ENCODE results near the gene PRDM7. TPM values are rescaled to one million over a fixed set of nuclear protein-coding genes. Genes with fewer than 3 reads are reported as not detected.
A peak's percentile ranks its signal among the peaks of the same experiment; 100 is the strongest.
"Not testable (repeated sequence)": the region's sequence is repeated elsewhere in the genome, so short reads cannot be mapped to it uniquely, and the experiment has no call there.

Gene PRDM7
- not detected for total RNA-seq

DNA sequence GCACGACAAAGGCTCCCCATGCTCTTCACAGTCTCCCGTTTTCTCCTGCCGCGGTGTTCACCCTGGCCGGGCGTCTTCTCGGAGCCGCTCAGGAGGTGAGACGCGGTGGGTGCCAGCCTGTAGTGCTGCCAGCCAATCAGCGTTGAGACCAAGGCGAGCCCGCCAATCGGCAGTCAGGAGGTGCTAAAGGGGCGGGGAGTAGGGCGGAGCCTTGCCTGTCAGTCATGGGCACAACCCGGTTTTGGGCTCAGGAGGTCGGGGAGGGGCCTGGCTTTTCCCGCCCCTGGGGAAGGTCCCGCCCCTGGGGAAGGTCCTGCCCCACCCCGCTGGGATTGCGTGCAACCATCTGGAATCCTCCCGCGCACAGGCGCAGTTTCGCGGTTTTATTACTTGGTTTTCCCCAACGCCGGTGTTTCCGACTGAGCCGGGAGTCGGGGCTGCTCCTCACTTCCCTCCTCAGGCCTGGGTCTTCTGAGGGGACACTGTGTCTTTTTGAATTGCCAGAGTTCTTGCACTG is at the start of gene PRDM7:
PRDM7 (minus strand) TSS at position 92 of the 517 bp plus-strand sequence. CDS start 1,421 bp downstream, outside the sequence.
- peak; percentile 72 for DNase-seq
- Histone ChIP-seq H3K27me3 (peaks cover 0 to 20% (median 0%) of the 10 kb centered on the region in 4 donors), H3K36me3 (no peaks in the 10 kb centered on the region), H3K9me3 (no peaks in the 10 kb centered on the region), H3K4me1 (peaks cover 3 to 29% (median 7%) of the 10 kb centered on the region in 3 donors), H3K27ac (peak within 1 kb of the TSS; percentile 11 to 72 (median 56)), H3K4me3 (peak within 1 kb of the TSS; percentile 22 to 50 (median 38))
- TF ChIP-seq POLR2A (IDR thresholded peaks at IDR 0.05) = no peak
- TF ChIP-seq, protein P1, sequence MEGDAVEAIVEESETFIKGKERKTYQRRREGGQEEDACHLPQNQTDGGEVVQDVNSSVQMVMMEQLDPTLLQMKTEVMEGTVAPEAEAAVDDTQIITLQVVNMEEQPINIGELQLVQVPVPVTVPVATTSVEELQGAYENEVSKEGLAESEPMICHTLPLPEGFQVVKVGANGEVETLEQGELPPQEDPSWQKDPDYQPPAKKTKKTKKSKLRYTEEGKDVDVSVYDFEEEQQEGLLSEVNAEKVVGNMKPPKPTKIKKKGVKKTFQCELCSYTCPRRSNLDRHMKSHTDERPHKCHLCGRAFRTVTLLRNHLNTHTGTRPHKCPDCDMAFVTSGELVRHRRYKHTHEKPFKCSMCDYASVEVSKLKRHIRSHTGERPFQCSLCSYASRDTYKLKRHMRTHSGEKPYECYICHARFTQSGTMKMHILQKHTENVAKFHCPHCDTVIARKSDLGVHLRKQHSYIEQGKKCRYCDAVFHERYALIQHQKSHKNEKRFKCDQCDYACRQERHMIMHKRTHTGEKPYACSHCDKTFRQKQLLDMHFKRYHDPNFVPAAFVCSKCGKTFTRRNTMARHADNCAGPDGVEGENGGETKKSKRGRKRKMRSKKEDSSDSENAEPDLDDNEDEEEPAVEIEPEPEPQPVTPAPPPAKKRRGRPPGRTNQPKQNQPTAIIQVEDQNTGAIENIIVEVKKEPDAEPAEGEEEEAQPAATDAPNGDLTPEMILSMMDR (IDR thresholded peaks at IDR 0.05) = no peak
- intact Hi-C loops (cut with DNase I) = no loop called here
- 0 to 53% methylated on average over 2 to 12 of the region's 32 CpGs for WGBS, 2 donors

DNA sequence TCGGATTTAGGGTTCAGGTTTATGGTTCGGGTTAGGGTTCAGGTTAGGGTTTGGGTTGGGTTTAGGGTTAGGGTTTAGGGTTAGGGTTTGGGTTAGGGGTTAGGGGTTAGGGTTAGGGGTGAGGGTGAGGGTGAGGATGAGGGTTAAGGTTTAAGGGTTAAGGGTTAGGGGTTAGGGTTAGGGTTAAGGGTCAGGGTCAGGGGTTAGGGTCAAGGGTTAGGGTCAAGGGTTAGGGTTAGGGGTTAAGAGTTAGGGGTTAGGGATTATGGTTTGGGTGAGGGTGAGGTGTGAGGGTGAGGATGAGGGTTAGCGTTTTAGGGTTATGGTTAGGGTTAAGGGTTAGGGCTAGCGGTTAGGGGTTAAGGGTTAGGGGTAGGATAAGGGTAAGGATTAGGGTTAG is 44.7 kb upstream of the PRDM7 start:
- WGBS, 2 donors = 79 to 80% methylated on average over 2 of the region's 4 CpGs
- H3K4me1 ChIP-seq; H3K9me3 ChIP-seq; H3K36me3 ChIP-seq; H3K4me3 ChIP-seq; H3K27ac ChIP-seq; DNase-seq; H3K27me3 ChIP-seq; intact Hi-C loops (cut with DNase I): not testable (repeated sequence)

DNA sequence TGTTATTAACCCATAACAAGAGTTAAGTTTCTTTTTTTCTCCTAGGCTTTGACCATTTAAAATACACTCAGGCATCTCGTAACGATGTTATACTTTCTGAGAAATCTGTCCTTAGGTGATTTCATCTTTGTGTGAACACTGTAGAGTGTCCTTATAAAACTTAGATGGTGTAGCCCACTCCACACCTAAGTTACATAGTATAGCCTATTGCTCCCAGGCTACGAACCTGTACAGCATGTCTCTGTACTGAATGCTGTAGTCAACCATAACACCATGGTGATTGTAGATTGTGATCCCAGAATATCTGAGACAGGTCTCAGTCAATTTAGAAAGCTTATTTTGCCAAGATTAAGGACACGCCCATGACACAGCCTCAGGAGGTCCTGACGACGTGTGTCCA is 30.5 kb upstream of the PRDM7 start:
- DNase-seq; intact Hi-C loops (cut with DNase I): not testable (repeated sequence)
- 10% methylated on average over 2 of the region's 6 CpGs; no CpG with 5 or more reads in 1 of the 2 donors for WGBS, 2 donors

DNA sequence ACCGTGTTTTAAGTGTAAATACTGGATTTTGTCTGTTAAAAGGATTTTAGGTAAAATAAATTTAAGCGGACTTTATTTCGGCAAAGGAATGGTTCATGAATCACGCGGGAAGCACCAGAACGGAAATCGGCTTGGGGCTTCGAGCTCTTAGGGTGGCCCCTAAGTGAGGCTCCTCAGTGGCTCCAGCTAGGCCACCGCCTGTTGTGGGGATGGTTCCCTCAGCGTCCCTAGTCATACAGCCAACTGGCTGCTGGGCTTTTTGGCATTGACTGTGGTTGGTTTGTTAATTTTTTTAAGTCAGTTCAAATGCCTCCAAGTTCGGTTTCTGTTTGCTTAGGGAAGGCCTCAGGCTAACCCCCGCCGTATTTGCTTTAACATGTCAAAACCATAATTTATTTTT is 29.9 kb upstream of the PRDM7 start:
- intact Hi-C loops (cut with DNase I); H3K27me3 ChIP-seq; H3K4me3 ChIP-seq; H3K36me3 ChIP-seq; DNase-seq; H3K9me3 ChIP-seq: not testable (repeated sequence)
- 37 to 68% methylated on average over 8 of the region's 13 CpGs for WGBS, 2 donors
- H3K27ac ChIP-seq = peak overlapping the region in 1 of 4 donors; percentile 62
- peaks cover 0 to 32% (median 3%) of the 10 kb centered on the region in 3 donors for H3K4me1 ChIP-seq

More for the DNA sequence above, 30.5 kb upstream of the PRDM7 start:
- H3K36me3 ChIP-seq, H3K4me3 ChIP-seq, H3K9me3 ChIP-seq, H3K27me3 ChIP-seq, H3K27ac ChIP-seq: not testable (repeated sequence)
- H3K4me1 ChIP-seq = peaks cover 0 to 26% (median 3%) of the 10 kb centered on the region in 3 donors

DNA sequence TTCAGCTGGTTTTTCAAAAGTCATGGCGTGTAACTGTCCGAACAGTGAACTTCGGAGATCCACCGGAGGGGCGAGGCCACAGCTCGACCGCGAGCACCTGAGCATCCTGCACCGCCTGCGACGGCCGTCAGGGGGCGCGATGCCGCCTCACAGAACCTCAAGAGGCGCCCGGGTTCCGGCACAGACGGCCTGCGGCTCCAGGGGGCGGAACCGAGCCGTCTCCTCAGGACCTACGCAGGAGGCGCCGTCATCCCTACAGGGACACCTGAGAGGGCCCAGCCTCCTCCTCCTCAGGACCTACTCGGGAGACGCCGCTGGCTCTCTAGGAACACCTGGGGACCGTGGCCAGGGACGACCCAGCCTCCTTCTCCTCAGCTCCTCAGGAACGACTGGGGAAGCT is 29.1 kb upstream of the PRDM7 start:
- peaks cover 0 to 33% (median 3%) of the 10 kb centered on the region in 3 donors for H3K4me1 ChIP-seq
- intact Hi-C loops (cut with DNase I); DNase-seq; H3K9me3 ChIP-seq; H3K27me3 ChIP-seq; H3K36me3 ChIP-seq: not testable (repeated sequence)
- H3K27ac ChIP-seq = peak overlapping the region in 1 of 4 donors; percentile 62
- TF ChIP-seq, protein P1 (IDR thresholded peaks at IDR 0.05) = peak in 1 of 6 experiments; percentile 11
- peak overlapping the region in 1 of 4 donors; percentile 9 for H3K4me3 ChIP-seq
- no CpG with 5 or more reads among the region's 32 CpGs for WGBS, 2 donors

DNA sequence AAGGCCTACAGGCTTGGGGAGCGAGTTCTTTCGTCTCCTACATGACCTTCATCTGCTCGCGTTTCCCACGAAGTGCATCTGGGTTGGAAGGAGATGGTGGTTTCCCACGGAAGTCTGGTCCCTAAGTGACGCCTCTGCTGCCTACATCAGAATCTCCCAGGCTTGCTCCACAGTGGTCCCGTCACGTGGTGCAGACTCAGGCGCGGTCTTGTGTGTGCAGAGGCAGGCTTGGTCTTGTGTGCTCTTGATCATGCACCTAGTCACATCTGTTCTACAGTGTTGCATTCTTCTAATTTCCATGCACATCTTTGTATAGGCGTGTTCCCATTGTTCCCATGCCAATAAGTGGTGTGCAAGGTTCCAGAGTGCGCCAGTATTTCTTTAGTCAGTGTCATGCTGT is 27.6 kb upstream of the PRDM7 start:
- H3K27me3 ChIP-seq; DNase-seq; H3K36me3 ChIP-seq; H3K9me3 ChIP-seq; H3K4me3 ChIP-seq; intact Hi-C loops (cut with DNase I): not testable (repeated sequence)
- Histone ChIP-seq H3K4me1 (peaks cover 0 to 35% (median 3%) of the 10 kb centered on the region in 3 donors), H3K27ac (peak overlapping the region in 2 of 4 donors; percentile 44 to 54)
- 32 to 64% methylated on average over 8 to 11 of the region's 13 CpGs for WGBS, 2 donors

DNA sequence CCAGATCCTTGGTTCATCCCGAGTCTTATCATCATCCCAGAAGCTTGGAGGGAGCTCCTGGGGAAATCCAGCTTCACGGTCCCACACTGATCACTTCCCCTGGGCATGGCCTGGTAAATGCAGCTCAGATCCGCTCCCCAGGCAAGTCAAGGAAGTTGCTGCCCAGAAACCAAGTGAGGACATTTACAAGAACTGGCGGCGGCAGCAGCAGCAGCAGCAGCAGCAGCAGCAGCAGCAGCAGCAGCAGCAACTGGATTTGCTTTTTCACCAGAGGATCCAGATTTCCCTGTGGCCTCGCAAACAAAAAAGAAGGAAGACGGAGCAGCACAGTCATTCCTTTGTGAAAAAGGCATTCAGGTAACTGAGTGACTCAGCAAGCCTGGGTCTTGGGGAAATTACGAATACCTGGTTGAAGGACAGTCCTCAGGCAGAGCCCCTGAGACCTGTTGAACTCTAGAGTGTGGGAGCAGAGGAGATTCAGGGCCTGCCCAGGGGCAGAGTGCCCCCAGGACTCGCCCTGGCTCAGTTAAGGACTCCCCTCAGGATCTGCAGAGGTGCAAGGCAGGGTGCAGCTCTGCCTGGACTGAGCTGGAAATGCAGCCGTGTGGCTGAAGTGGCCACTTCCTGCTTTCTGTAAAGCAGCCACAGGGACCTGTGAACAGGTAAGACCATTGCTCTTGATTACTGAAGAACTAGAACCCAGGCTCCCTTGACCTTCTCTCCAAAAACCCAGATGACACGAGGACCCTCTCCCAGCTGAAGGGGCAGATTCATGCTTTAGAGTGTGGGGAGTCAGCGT is 25.2 kb upstream of the PRDM7 start:
- H3K9me3 ChIP-seq; H3K36me3 ChIP-seq; DNase-seq; intact Hi-C loops (cut with DNase I); H3K27me3 ChIP-seq: not testable (repeated sequence)
- Histone ChIP-seq H3K27ac (peak overlapping the region in 3 of 4 donors; percentile 55 to 76 (median 72)), H3K4me3 (peak overlapping the region; percentile 6 to 41 (median 14)), H3K4me1 (peaks cover 0 to 41% (median 3%) of the 10 kb centered on the region in 3 donors)
- no CpG with 5 or more reads among the region's 12 CpGs for WGBS, 2 donors

DNA sequence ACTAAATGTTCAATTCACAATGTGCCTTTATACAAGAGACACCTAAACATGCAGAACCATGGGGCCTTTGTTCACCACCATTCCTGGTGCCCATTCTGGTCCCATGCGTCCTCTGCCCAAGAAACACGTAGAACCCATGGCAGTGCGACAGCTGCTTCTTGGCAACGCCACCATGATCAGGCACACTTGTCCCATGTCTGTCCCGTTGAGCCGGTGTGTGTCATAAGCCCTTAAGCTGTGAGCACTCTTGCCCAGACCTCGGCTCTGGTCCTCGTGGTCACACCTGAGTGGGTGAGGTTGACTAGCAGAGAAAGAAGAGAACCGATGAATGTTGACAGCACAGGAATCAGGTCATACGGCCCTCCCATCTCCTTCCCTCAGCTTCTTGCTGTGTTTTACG is 24.2 kb upstream of the PRDM7 start:
- H3K4me1 ChIP-seq = peaks cover 0 to 41% (median 3%) of the 10 kb centered on the region in 3 donors
- H3K4me3 ChIP-seq; intact Hi-C loops (cut with DNase I); H3K9me3 ChIP-seq; H3K27me3 ChIP-seq; DNase-seq; H3K36me3 ChIP-seq: not testable (repeated sequence)
- peak overlapping the region in 1 of 4 donors; percentile 9 for H3K27ac ChIP-seq
- WGBS, 2 donors = 76 to 78% methylated on average over 5 to 11 of the region's 11 CpGs

DNA sequence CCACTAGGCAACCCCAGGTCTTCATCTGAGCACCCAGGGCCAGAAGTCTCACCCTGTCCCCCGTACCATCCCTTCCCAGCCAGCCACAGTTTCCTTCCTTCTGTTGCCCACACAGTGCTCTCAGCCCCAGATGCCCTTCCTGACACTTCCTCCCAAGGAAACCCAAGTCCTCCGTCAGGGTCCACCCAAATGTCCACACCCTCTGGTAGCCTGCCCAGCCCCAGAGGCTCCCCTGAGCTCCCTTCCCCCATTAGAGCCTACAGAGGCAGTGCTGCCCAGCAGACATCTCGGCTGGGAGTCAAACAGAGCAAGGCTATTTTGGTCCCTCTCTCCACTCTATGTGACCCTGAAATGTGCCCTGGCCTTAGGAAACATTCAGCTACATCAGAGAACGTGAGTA is 23.7 kb upstream of the PRDM7 start:
- H3K27me3 ChIP-seq; H3K36me3 ChIP-seq; H3K27ac ChIP-seq; DNase-seq; intact Hi-C loops (cut with DNase I); H3K9me3 ChIP-seq; H3K4me3 ChIP-seq: not testable (repeated sequence)
- WGBS, 2 donors = no CpG with 5 or more reads among the region's 4 CpGs
- H3K4me1 ChIP-seq = peaks cover 0 to 39% (median 3%) of the 10 kb centered on the region in 3 donors

DNA sequence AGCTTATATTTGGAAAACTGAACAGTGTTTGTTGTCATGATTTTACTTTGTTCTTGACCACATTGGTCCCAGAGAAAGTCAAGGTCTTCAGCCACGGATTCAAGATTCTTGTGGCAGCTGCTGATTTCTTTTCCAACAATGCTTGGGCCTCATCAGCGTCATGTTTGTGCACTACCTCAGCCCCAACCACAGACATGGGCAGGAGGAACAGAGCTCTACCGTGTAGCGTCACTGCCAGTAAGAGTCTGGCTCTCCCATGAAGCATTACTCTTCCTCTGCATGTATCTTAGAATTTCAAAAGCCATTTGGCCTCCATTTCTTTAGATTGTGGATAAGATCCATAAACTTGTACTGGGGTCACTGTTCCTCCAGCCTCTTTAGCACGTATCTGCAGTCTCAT is 23.1 kb upstream of the PRDM7 start:
- peaks cover 0 to 34% (median 3%) of the 10 kb centered on the region in 3 donors for H3K4me1 ChIP-seq
- H3K9me3 ChIP-seq; H3K27ac ChIP-seq; DNase-seq; H3K27me3 ChIP-seq; H3K36me3 ChIP-seq; intact Hi-C loops (cut with DNase I); H3K4me3 ChIP-seq: not testable (repeated sequence)
- WGBS, 2 donors = 66 to 75% methylated on average over 2 to 4 of the region's 5 CpGs

DNA sequence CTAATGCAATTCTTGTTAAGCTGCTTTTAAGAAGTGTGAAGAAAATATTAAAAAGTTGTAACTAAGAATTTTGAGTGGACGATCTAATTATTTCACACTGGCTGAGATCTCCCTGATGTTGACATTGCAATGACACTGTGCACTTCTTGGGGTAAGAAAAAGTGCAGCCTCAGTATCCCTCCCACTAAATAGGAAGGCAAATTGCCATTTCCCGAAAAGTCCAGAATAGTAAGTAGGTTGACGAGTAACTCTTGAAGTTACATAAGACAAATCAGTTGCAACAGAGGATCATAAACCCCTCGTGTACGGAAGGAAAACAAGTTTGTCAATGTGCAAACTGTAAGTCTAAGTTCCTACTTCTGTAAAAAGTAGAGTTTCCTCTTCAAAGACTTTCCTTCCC is 21.8 kb upstream of the PRDM7 start:
- H3K36me3 ChIP-seq; H3K4me3 ChIP-seq; H3K9me3 ChIP-seq; H3K27me3 ChIP-seq; intact Hi-C loops (cut with DNase I); DNase-seq: not testable (repeated sequence)
- peak overlapping the region in 2 of 4 donors; percentile 29 to 42 for H3K27ac ChIP-seq
- 0 to 14% methylated on average over 1 of the region's 5 CpGs for WGBS, 2 donors
- peaks cover 0 to 25% (median 3%) of the 10 kb centered on the region in 3 donors for H3K4me1 ChIP-seq

Data from esophagus squamous epithelium (tissue), 5 donors.